ENCODE measurements around the gene AP4E1.
A peak's percentile ranks its signal among the peaks of the same experiment; 100 is the strongest.
"Not testable (repeated sequence)": the region's sequence is repeated elsewhere in the genome, so short reads cannot be mapped to it uniquely, and the experiment has no call there.

AP4E1 gene

GRCh38 chr15:50890751-50891150 is 17.7 kb upstream of the AP4E1 start:
- no peak for DNase-seq

- no peak for DNase-seq
Measured at GRCh38 chr15:50891159-50891558, 17.3 kb upstream of the AP4E1 start.

- no peak for DNase-seq
Measured at GRCh38 chr15:50893976-50894375, 14.5 kb upstream of the AP4E1 start.

GRCh38 chr15:50901390-50901789 is 7.1 kb upstream of the AP4E1 start:
- not testable (repeated sequence) for DNase-seq

- DNase-seq = no peak
Measured at GRCh38 chr15:50904211-50904610, 4.3 kb upstream of the AP4E1 start.

GRCh38 chr15:50905055-50905454 is 3.4 kb upstream of the AP4E1 start:
- DNase-seq = no peak

- DNase-seq = no peak
Measured at GRCh38 chr15:50906954-50907600, 1.4 kb upstream of the AP4E1 start.

- peak; percentile 39 for DNase-seq
Measured at GRCh38 chr15:50907601-50908208, 778 bp upstream of the AP4E1 start.

GRCh38 chr15:50909010-50909317 is 481 bp downstream of the AP4E1 start:
- DNase-seq = no peak

- DNase-seq = not testable (repeated sequence)
Measured at GRCh38 chr15:50910426-50910795, 1.9 kb downstream of the AP4E1 start.

GRCh38 chr15:50911001-50911400 is 2.5 kb downstream of the AP4E1 start:
- no peak for DNase-seq

GRCh38 chr15:50911621-50912020 is 3.1 kb downstream of the AP4E1 start:
- no peak for DNase-seq

- no peak for DNase-seq
Measured at GRCh38 chr15:50916400-50916799, 7.9 kb downstream of the AP4E1 start.

GRCh38 chr15:50919359-50919758 is 10.9 kb downstream of the AP4E1 start:
- DNase-seq = not testable (repeated sequence)

GRCh38 chr15:50925281-50925680 is 16.8 kb downstream of the AP4E1 start:
- no peak for DNase-seq

- no peak for DNase-seq
Measured at GRCh38 chr15:50929062-50929461, 20.6 kb downstream of the AP4E1 start.

GRCh38 chr15:50930792-50931191 is 22.3 kb downstream of the AP4E1 start:
- no peak for DNase-seq

- DNase-seq = no peak
Measured at GRCh38 chr15:50933341-50933740, 24.9 kb downstream of the AP4E1 start.

- DNase-seq = no peak
Measured at GRCh38 chr15:50938525-50938924, 30.0 kb downstream of the AP4E1 start.

GRCh38 chr15:50939911-50940310 is 31.4 kb downstream of the AP4E1 start:
- DNase-seq = no peak

GRCh38 chr15:50940506-50940905 is 32.0 kb downstream of the AP4E1 start:
- no peak for DNase-seq

GRCh38 chr15:50943638-50944037 is 35.2 kb downstream of the AP4E1 start:
- DNase-seq = no peak

- no peak for DNase-seq
Measured at GRCh38 chr15:50944672-50945071, 36.2 kb downstream of the AP4E1 start.

- DNase-seq = no peak
Measured at GRCh38 chr15:50945725-50946124, 37.2 kb downstream of the AP4E1 start.

- not testable (repeated sequence) for DNase-seq
Measured at GRCh38 chr15:50950745-50951144, 42.3 kb downstream of the AP4E1 start.
